Eye (tissue), 1 donor: Measurements from ENCODE around the gene ANKFN1.
A peak's percentile ranks its signal among the peaks of the same experiment; 100 is the strongest.
"Not testable (repeated sequence)": the region's sequence is repeated elsewhere in the genome, so short reads cannot be mapped to it uniquely, and the experiment has no call there.

ENCODE experiments used
- DNase-seq: peaks from one replicate; pipeline ENCODE4 v3.0.0-alpha.2; 2015

Gene ANKFN1

GRCh38 chr17:56182081-56182480, 28.8 kb downstream of the ANKFN1 start:
- DNase-seq: no peak

DNA sequence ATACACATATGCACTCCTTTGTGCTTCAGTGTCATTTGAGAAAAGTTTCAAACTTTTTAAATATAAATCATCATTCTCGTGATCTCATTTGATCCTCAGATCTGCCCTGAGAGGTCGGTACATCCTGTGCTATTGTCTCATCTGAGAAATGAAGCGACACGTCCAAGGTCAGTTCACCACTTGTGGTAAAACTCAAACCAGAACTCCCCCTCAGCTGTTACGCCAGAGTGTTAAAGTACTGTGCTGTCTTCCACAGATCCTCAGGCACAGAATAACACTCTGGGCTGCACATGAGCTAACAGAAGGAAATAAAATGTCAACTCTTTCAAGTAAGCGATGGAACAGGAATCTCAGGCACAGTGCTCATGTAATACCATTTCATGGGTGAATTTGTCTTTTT, 31.4 kb downstream of the ANKFN1 start:
- DNase-seq: no peak

GRCh38 chr17:56185491-56186221, 32.4 kb downstream of the ANKFN1 start:
- DNase-seq: no peak

DNA sequence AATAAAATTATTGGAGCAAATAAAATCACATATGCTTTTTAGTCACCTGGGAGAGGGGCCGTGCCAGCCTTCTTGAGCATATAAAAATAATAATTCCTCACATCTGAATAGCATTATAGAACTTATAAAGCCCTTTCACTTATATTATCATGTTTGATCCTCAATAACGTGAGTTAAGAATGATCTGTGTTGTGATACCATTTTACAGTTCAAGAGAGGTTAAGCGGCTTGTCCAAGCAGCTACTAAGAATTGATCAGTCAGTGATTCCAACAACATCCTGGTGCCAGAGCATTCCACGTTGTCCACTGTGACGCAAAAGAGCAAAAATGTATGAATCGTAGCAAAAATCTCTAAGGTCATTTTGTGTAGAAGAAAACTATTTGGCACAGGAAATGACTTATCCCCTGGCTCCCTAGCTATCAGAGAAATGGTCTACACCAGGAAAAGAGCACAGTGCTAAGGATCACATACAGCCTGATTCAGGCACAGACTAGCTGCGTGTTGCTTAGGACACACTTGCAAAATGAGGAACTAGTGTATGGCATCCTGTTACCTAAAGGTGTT, 33.0 kb downstream of the ANKFN1 start:
- no peak for DNase-seq

GRCh38 chr17:56203430-56203829, 50.2 kb downstream of the ANKFN1 start:
- no peak for DNase-seq

GRCh38 chr17:56206351-56206750, 53.1 kb downstream of the ANKFN1 start:
- no peak for DNase-seq

DNA sequence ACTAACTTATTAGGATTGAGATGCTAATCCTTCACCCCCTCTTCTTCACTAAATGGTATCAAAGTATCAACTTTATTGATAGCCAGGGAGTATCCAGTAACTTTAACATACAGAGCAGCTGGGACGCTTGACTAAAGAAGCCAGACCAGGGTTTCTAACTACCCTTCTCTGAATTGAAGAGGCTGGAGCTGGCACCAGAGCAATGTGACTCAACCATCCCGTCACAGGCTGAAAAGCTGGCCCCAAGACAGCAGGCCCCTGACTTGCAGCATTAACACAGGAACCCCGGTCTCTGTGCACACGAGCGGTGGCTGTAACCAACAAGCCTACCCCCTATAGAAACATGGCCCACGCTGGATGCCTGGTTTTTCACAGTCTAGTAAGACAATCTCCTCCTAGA, 59.8 kb downstream of the ANKFN1 start:
- no peak for DNase-seq

GRCh38 chr17:56217921-56218320, 64.6 kb downstream of the ANKFN1 start:
- no peak for DNase-seq

- DNase-seq: no peak
These were observed 69.0 kb downstream of the ANKFN1 start for GRCh38 chr17:56222255-56222654.

DNA sequence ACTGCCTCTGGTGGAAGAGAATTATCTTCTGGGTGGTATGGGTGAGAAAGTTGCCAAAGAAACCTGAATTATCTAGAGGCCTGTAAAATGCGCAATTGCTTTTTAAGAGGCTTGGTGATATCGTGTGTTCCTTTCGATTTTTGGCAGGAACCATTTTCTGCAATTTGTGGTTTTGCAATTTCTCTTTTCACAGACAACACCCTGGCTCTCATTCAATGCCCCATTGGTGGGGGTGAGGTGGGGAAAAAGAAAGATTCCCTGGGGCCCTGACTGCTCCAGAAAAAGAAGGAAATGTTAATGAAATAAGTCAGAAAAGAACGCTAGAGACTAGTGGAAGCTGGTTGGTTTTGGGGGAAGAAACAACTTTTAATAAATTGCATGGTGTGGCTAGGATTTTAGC, 77.4 kb downstream of the ANKFN1 start:
- DNase-seq: peak; percentile 3

DNA sequence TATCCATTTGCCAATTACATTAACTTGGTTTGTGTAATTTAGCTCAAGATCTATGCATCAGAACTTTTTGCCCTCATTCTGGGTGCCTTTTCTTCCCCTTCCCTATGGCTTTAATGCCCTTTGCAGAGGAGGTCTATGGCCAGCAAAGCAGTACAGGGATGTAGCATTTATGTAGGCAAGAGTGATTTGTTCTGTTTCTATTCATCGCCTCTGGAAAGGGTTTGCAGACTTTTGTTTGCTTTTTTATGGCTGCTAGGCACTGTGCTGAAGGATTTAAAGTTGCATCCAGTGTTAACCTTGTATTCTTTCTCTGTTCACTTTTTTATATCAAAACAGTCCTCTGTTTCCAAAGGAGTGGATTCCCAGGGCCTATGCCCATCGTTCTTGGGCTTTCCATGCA, 78.0 kb downstream of the ANKFN1 start:
- DNase-seq: no peak

- DNase-seq: no peak
These were observed 78.4 kb downstream of the ANKFN1 start for GRCh38 chr17:56231693-56232092.

- no peak for DNase-seq
These were observed 91.1 kb downstream of the ANKFN1 start for GRCh38 chr17:56244268-56244890.

DNA sequence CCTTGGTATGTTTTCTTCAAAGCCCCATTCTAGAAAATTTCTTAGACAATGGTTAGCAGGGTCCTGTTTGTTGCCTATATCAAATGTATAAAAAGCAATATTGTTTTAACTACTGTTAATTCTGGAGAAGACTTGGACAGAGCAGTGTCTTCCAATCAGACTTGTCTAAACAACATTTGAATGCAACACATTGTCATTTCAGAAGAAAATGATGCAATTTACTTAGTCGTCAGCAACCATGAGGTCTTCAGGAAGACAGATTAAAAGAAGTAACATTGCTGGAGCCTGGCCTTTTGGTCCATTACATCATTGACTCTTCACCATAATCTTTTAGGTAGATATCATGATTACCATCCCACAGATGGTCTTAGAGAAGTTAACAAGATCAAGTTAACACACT, 94.5 kb downstream of the ANKFN1 start:
- no peak for DNase-seq

DNA sequence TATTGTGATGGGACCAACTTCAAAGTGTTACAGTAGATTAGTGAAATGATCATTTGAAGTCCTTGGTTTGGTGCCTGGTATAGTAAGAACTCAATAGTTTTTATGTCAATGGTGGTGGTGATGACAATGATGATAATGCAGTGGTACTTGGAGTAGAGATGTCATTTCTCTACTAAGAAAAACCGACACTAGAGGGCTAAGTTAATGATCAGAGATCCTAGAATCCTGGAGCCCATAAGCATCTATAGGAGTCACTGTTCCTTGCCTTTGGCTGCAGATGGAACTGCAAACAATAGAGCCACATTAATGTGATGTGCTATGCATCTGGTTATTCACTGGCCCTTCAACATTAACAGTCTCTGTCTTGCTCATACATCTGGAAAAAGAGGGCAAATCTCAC, 103.8 kb downstream of the ANKFN1 start:
- DNase-seq: no peak

DNA sequence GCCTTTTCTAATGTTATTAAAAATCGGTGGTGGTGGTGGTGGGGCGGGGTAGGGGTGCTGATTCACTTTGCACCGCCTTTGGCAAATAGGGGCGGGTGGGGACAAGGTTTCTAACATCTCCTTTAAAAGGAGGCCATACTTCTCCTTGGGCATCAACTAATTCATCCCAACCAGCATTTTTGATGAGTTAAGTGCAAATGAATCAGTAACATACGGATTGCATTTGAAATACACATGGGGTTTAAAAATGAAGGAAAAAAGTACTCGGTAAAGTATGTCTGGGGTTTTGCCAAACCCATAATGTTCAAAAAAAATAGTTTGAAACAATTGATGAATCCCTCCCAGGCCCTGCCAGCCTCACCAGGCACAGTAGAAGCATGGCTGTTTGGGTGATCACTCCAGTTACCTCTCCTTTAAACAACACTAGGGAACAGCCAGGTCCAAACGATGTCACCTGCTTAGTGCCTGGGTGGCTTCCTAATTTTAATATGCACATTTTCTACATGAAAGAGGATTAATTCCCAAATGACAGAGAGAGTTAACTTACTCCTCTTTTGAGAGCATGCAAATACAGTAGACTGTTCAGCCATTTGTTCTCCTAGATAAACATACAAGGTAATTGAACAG, 107.2 kb downstream of the ANKFN1 start:
- DNase-seq: peak; percentile 31

DNA sequence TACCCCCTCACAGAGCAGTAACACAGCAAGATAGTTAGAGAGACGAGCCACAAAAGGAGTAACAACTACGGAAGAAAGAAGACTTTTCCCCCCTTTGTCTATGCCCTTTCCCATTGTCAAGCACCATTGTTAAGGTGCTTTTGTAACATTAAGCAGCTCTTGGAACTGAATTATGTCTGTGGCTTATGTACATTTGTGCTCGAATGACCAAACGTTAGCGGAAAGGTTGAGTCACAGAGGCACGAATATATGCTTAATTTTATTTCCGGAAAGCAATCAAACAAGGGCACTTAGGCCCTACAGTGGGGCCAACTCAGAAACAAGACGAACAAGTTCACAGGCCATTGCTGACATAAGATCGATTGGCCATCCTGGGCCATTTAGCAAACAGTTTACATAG, 109.5 kb downstream of the ANKFN1 start:
- DNase-seq: no peak

- peak; percentile 32 for DNase-seq
These were observed 116.5 kb downstream of the ANKFN1 start for GRCh38 chr17:56269556-56270389.

GRCh38 chr17:56274491-56274890, 121.2 kb downstream of the ANKFN1 start:
- no peak for DNase-seq

DNA sequence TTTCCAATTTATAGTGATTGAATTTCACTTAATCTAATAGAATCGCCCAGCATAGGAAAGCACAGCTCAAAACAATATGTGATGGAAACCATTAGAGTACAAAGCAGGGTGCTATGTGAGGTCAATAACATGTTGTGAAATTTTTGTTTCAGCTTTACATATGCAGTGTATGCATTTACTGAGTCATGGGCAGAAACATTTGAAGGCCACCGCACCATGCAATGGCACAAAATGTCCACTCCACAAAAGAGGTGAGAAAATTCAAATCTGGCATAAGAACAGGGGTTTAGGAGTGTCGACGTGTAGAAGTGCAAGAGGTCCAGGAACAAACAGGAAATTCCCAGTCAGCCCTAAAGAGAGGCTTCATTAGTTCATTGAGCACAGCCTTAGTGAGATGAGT, 131.2 kb downstream of the ANKFN1 start:
- DNase-seq: no peak

GRCh38 chr17:56288786-56289185, 135.5 kb downstream of the ANKFN1 start:
- DNase-seq: not testable (repeated sequence)

DNA sequence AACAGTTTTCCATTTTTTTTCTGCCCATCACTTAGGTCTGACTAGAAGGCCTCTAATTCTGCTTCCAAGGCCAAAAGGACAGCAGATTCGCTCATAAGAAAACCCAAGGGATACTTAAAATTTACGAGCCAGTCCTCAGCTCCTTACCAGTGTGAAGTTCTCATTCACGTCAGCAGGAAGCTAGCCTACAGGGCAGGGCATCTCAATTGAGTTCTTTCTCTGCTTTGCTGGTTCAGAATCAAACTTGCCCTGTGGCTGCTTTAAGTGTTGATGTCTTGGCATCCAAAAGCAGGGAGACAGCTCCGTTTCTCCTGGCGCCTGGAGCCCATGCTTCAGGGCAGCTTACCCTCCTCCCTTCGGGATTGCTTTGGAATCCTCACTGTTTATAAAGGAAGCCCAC, 136.0 kb downstream of the ANKFN1 start:
- no peak for DNase-seq
